Smooth muscle cell (in vitro differentiated cells): ENCODE measurements around the gene FUBP3. TPM values are rescaled to one million over a fixed set of nuclear protein-coding genes. Genes with fewer than 3 reads are reported as not detected.

Source experiments
- DNase-seq: peaks from one replicate; lab custom pipeline; 2025; ENCODE audit not compliant: unreplicated experiment; lab: John Stamatoyannopoulos, UW
- H2AFZ ChIP-seq: fragments of 200-600 bp; sonication (generic); 2 replicates; pipeline ENCODE4 v1.6.0; 2016; ENCODE audit warnings: antibody characterized with exemption, low read depth, mild to moderate bottlenecking
- H3F3A ChIP-seq: fragments of 200-600 bp; sonication (generic); 2 replicates; pipeline ENCODE4 v1.6.0; 2017; ENCODE audit warnings: antibody characterized with exemption, low read depth
- H3K27ac ChIP-seq: fragments of 200-600 bp; sonication (generic); 2 replicates; pipeline ENCODE4 v1.5.1; 2016; ENCODE audit warnings: low read depth, mild to moderate bottlenecking
- H3K27me3 ChIP-seq: fragments of 200-600 bp; sonication (generic); 2 replicates; pipeline ENCODE4 v1.6.1; 2016; ENCODE audit warnings: low read depth, mild to moderate bottlenecking
- H3K36me3 ChIP-seq: fragments of 200-600 bp; sonication (generic); 2 replicates; pipeline ENCODE4 v1.5.1; 2016; ENCODE audit warnings: low read depth
- H3K4me1 ChIP-seq: fragments of 200-600 bp; sonication (generic); 2 replicates; pipeline ENCODE4 v1.5.1; 2016; ENCODE audit warnings: low read depth
- H3K4me2 ChIP-seq: fragments of 200-600 bp; sonication (generic); 2 replicates; pipeline ENCODE4 v1.6.0; 2016; ENCODE audit warnings: mild to moderate bottlenecking
- H3K4me3 ChIP-seq: fragments of 200-600 bp; sonication (generic); 2 replicates; pipeline ENCODE4 v1.5.1; 2016; ENCODE audit warnings: mild to moderate bottlenecking
- H3K79me2 ChIP-seq: fragments of 200-600 bp; sonication (generic); 2 replicates; pipeline ENCODE4 v1.6.0; 2016; ENCODE audit warnings: low read depth, mild to moderate bottlenecking
- H3K9ac ChIP-seq: fragments of 200-600 bp; sonication (generic); 2 replicates; pipeline ENCODE4 v1.6.0; 2016; ENCODE audit warnings: low read depth
- H3K9me3 ChIP-seq: fragments of 200-600 bp; sonication (generic); replicated peaks from 2 replicates; pipeline ENCODE4 v1.5.1; 2016; ENCODE audit warnings: low read depth
- H4K20me1 ChIP-seq: fragments of 200-600 bp; sonication (generic); 2 replicates; pipeline ENCODE4 v1.6.0; 2016; ENCODE audit warnings: low read depth
- WGBS: methylation state at CpG from one replicate; pipeline ENCODE4 v1.1.7; 2016; ENCODE audit warnings: low lambda C conversion rate; 5-methylcytosine and 5-hydroxymethylcytosine counted together
- polyA plus RNA-seq: library from polyadenylated mRNA; unstranded; fragments of >200 nt; fragmentation: Nextera tagmentation; extraction: Ambion mirVana; gene quantifications from 2 replicates; pipeline ENCODE4 v1.2.1, GENCODE V29; 2016
- total RNA-seq: library from RNA; depleted of rRNA; stranded (reverse); fragments of >200 nt; gene quantifications from 2 replicates; pipeline ENCODE4 v1.2.3, GENCODE V29; 2014
- TF ChIP-seq, protein P1 (sequence below): fragments of 200-600 bp; sonication (generic); IDR thresholded peaks from 2 replicates; pipeline ENCODE4 v1.5.1; 2017; ENCODE audit warnings: borderline replicate concordance, mild to moderate bottlenecking, antibody characterized with exemption; ENCODE audit not compliant: insufficient read depth, poor library complexity, severe bottlenecking

FUBP3 gene
- total and polyA plus RNA-seq, 2 experiments from 2014 or later = 46.9 to 52.5 TPM

- H3F3A ChIP-seq = no peaks in the 10 kb centered on the region
- H3K4me2 ChIP-seq = no peak overlapping the region
- H3K36me3 ChIP-seq = no peaks in the 10 kb centered on the region
- H2AFZ ChIP-seq = no peak overlapping the region
- DNase-seq = no peak
- H3K4me3 ChIP-seq = no peak overlapping the region
- H3K79me2 ChIP-seq = no peaks in the 10 kb centered on the region
- no peaks in the 10 kb centered on the region for H3K4me1 ChIP-seq
- WGBS = 91% methylated on average over 6 of the region's 6 CpGs
- no peaks in the 10 kb centered on the region for H4K20me1 ChIP-seq
- H3K9ac ChIP-seq = no peak overlapping the region
- H3K27me3 ChIP-seq = no peaks in the 10 kb centered on the region
- H3K9me3 ChIP-seq = no peaks in the 10 kb centered on the region
- TF ChIP-seq, protein P1, sequence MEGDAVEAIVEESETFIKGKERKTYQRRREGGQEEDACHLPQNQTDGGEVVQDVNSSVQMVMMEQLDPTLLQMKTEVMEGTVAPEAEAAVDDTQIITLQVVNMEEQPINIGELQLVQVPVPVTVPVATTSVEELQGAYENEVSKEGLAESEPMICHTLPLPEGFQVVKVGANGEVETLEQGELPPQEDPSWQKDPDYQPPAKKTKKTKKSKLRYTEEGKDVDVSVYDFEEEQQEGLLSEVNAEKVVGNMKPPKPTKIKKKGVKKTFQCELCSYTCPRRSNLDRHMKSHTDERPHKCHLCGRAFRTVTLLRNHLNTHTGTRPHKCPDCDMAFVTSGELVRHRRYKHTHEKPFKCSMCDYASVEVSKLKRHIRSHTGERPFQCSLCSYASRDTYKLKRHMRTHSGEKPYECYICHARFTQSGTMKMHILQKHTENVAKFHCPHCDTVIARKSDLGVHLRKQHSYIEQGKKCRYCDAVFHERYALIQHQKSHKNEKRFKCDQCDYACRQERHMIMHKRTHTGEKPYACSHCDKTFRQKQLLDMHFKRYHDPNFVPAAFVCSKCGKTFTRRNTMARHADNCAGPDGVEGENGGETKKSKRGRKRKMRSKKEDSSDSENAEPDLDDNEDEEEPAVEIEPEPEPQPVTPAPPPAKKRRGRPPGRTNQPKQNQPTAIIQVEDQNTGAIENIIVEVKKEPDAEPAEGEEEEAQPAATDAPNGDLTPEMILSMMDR = no peak
- no peak overlapping the region for H3K27ac ChIP-seq
Measured at GRCh38 chr9:130555061-130555460, 24.3 kb upstream of the FUBP3 start.

DNA sequence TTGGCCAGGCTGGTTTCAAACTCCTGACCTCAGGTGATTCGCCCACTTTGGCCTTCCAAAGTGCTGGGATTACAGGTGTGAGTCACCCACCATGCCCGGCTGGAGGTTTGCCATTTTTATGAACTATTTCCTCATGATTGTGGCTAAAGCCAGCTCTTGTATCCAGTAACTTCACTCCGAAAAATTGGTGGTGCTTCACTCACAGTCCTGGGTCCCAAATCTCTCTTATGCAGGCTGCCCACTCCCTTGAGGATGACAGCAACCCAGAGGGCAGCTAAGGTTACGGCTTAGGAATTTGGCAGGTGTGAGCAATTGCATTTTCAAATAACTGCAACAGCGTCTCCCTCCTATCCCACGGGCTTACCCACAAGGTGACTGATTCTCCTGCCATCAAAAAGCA, 23.4 kb upstream of the FUBP3 start:
- no peaks in the 10 kb centered on the region for H4K20me1 ChIP-seq
- DNase-seq = no peak
- no peaks in the 10 kb centered on the region for H3K79me2 ChIP-seq
- H3K9me3 ChIP-seq = no peaks in the 10 kb centered on the region
- 72% methylated on average over 6 of the region's 6 CpGs for WGBS
- H2AFZ ChIP-seq = no peak overlapping the region
- H3K4me1 ChIP-seq = no peaks in the 10 kb centered on the region
- H3K9ac ChIP-seq = no peak overlapping the region
- H3K27me3 ChIP-seq = no peaks in the 10 kb centered on the region
- no peaks in the 10 kb centered on the region for H3K36me3 ChIP-seq
- no peaks in the 10 kb centered on the region for H3F3A ChIP-seq
- H3K27ac ChIP-seq = no peak overlapping the region
- H3K4me3 ChIP-seq = no peak overlapping the region
- no peak overlapping the region for H3K4me2 ChIP-seq
- TF ChIP-seq, protein P1 = no peak

DNA sequence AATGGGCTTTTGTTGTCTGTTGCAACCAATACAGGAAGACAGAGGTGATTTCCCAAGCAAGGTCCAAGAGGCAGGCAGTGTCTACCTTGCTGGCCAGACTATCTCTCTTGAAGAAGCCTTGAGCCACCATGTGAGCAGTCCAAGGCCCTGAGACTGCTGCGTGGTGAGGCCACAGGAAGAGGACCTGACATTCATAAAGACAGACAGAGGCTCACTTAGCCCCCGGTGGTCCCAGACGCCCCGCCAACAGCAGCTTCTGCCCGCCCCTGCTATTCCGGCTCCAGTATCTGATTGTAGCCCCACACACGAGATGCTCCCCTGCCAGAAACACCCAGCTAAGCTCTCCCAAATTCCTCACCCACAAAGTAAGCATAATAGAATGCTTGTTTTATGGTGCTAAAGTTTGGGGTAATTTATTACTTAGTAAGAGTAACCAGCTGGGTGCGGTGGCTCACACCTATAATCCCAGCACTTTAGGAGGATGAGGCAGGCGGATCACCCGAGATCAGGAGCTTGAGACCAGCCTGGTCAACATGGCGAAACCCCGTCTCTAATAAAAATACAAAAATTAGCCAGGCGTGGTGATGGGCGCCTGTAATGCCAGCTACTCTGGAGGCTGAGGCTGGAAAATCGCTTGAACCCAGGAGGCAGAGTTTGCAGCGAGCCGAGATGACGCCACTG, 22.8 kb upstream of the FUBP3 start:
- H3K9ac ChIP-seq = no peak overlapping the region
- H3K4me3 ChIP-seq = no peak overlapping the region
- H4K20me1 ChIP-seq = no peaks in the 10 kb centered on the region
- H3K9me3 ChIP-seq = no peaks in the 10 kb centered on the region
- H3K36me3 ChIP-seq = no peaks in the 10 kb centered on the region
- TF ChIP-seq, protein P1 = no peak
- WGBS = 79% methylated on average over 18 of the region's 18 CpGs
- H3K27ac ChIP-seq = no peak overlapping the region
- no peaks in the 10 kb centered on the region for H3K27me3 ChIP-seq
- H2AFZ ChIP-seq = no peak overlapping the region
- H3K4me1 ChIP-seq = no peaks in the 10 kb centered on the region
- no peaks in the 10 kb centered on the region for H3F3A ChIP-seq
- DNase-seq = no peak
- no peaks in the 10 kb centered on the region for H3K79me2 ChIP-seq
- no peak overlapping the region for H3K4me2 ChIP-seq

GRCh38 chr9:130557077-130557468, 22.3 kb upstream of the FUBP3 start:
- no peaks in the 10 kb centered on the region for H3K79me2 ChIP-seq
- no peak for DNase-seq
- H3K9ac ChIP-seq = no peak overlapping the region
- H3K4me2 ChIP-seq = no peak overlapping the region
- no peaks in the 10 kb centered on the region for H3K4me1 ChIP-seq
- no peak overlapping the region for H3K4me3 ChIP-seq
- no peaks in the 10 kb centered on the region for H3K27me3 ChIP-seq
- no peak overlapping the region for H3K27ac ChIP-seq
- no peaks in the 10 kb centered on the region for H3K36me3 ChIP-seq
- H3K9me3 ChIP-seq = no peaks in the 10 kb centered on the region
- WGBS = 96% methylated on average over 6 of the region's 6 CpGs
- no peak overlapping the region for H2AFZ ChIP-seq
- TF ChIP-seq, protein P1 = no peak
- no peaks in the 10 kb centered on the region for H3F3A ChIP-seq
- H4K20me1 ChIP-seq = no peaks in the 10 kb centered on the region
